DND-41 (cell line): Measurements from ENCODE around the gene ACSM2B.
"Not testable (repeated sequence)": the region's sequence is repeated elsewhere in the genome, so short reads cannot be mapped to it uniquely, and the experiment has no call there.

Experiments
- ATAC-seq: fragments of 200-7000 bp; cut with Tn5 transposase; 3 replicates; pipeline ENCODE4 v1.9.1; 2021; ENCODE audit warnings: low read depth; ENCODE audit not compliant: insufficient read depth
- DNase-seq: peaks from one replicate; pipeline ENCODE4 v3.0.0-alpha.2; 2020
- H2AFZ ChIP-seq: 2 replicates; pipeline ENCODE4 v1.6.0; 2012; ENCODE audit warnings: low read depth, low read length
- H3K27ac ChIP-seq: 2 replicates; pipeline ENCODE4 v1.5.1; 2012; ENCODE audit warnings: low read length, inconsistent platforms
- H3K27me3 ChIP-seq: fragments of 200-600 bp; sonication (generic); 2 replicates; pipeline ENCODE4 v1.6.0; 2012; ENCODE audit warnings: low read length, mild to moderate bottlenecking, inconsistent platforms; ENCODE audit not compliant: insufficient read depth, poor library complexity
- H3K36me3 ChIP-seq: 2 replicates; pipeline ENCODE4 v1.5.1; 2012; ENCODE audit warnings: low read length, inconsistent platforms; ENCODE audit not compliant: insufficient read depth
- H3K4me1 ChIP-seq: 2 replicates; pipeline ENCODE4 v1.5.1; 2012; ENCODE audit warnings: mild to moderate bottlenecking, low read length; ENCODE audit not compliant: insufficient read depth
- H3K4me2 ChIP-seq: 2 replicates; pipeline ENCODE4 v1.6.0; 2012; ENCODE audit warnings: mild to moderate bottlenecking, moderate library complexity, low read length, inconsistent platforms; ENCODE audit not compliant: insufficient read depth
- H3K4me3 ChIP-seq, 2 experiments: fragments of 200-600 bp in 1 of 2; shearing (Covaris generic) in 1 of 2; 2 replicates each; pipeline ENCODE4 v1.5.1; 2012 to 2016; ENCODE audit warnings: inconsistent platforms in 2 of 2, low read length in 2 of 2, mild to moderate bottlenecking in 2 of 2, low read depth in 1 of 2, moderate library complexity in 1 of 2
- H3K79me2 ChIP-seq: 2 replicates; pipeline ENCODE4 v1.6.0; 2012; ENCODE audit warnings: low read length, inconsistent platforms; ENCODE audit not compliant: insufficient read depth
- H3K9ac ChIP-seq: 2 replicates; pipeline ENCODE4 v1.6.0; 2012; ENCODE audit warnings: low read depth, mild to moderate bottlenecking, inconsistent platforms, low read length, moderate library complexity
- H3K9me3 ChIP-seq: 2 replicates; pipeline ENCODE4 v1.5.1; 2012; ENCODE audit warnings: low read length, moderate library complexity, mild to moderate bottlenecking, inconsistent platforms; ENCODE audit not compliant: insufficient read depth, severe bottlenecking
- H4K20me1 ChIP-seq: 2 replicates; pipeline ENCODE4 v1.6.0; 2012; ENCODE audit warnings: low read length; ENCODE audit not compliant: insufficient read depth
- CTCF ChIP-seq: IDR thresholded peaks from 2 replicates; pipeline ENCODE4 v1.5.1; 2012; ENCODE audit warnings: borderline replicate concordance, low read length, moderate library complexity, mild to moderate bottlenecking; ENCODE audit not compliant: poor library complexity, severe bottlenecking; ENCODE audit errors: extremely low read depth
- EZH2 ChIP-seq: IDR thresholded peaks from 3 replicates; pipeline ENCODE4 v1.6.1; 2012; ENCODE audit warnings: borderline replicate concordance, low read depth, mild to moderate bottlenecking, moderate library complexity, low read length, inconsistent platforms; ENCODE audit not compliant: severe bottlenecking

The ACSM2B gene

GRCh38 chr16:20610211-20610891 is 34.2 kb upstream of the ACSM2B start:
- no peak overlapping the region for H3K27ac ChIP-seq
- H3K79me2 ChIP-seq: no peaks in the 10 kb centered on the region
- no peaks in the 10 kb centered on the region for H3K36me3 ChIP-seq
- H2AFZ ChIP-seq: no peak overlapping the region
- no peak overlapping the region for H3K4me3 ChIP-seq
- no peak overlapping the region for H3K4me2 ChIP-seq
- H4K20me1 ChIP-seq: 0 out of 2 replicates have a peak, but pooled peaks cover 3% of the 10 kb centered on the region
- DNase-seq: no peak
- no peaks in the 10 kb centered on the region for H3K27me3 ChIP-seq
- no peaks in the 10 kb centered on the region for H3K4me1 ChIP-seq
- no peak overlapping the region for H3K9ac ChIP-seq
- ATAC-seq: no peak
- TF ChIP-seq EZH2 (no peak), CTCF (no peak)
- H3K9me3 ChIP-seq: no peaks in the 10 kb centered on the region

- not testable (repeated sequence) for H3K36me3 ChIP-seq, H3K4me2 ChIP-seq, ATAC-seq, DNase-seq, H4K20me1 ChIP-seq, H3K79me2 ChIP-seq, H3K27me3 ChIP-seq, H3K4me3 ChIP-seq, H3K9me3 ChIP-seq, H3K27ac ChIP-seq, H2AFZ ChIP-seq, H3K9ac ChIP-seq, H3K4me1 ChIP-seq
- peak; percentile 19 for TF ChIP-seq CTCF
Observed at GRCh38 chr16:20602205-20602604, 26.0 kb upstream of the ACSM2B start.

DNA sequence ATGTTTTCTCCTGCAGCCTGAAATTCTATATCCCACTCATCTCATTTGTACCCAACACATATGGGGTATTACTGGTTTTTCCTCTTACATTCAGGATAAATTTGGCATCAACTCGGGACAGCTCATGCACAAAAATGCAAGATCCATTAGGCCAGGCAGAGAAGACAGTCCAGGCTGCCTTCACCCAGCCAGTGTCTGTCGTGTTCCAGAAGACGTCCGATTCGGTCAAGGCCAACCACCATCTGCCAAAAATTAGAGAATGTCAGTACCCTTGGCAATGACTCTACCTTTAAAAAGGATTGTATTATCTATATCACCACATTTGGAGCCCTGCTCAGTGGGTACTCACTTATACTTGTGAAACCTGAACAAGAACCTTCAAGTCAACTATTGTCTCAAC is 23.3 kb upstream of the ACSM2B start:
- not testable (repeated sequence) for H4K20me1 ChIP-seq, H3K79me2 ChIP-seq, DNase-seq, H3K4me1 ChIP-seq, H3K4me3 ChIP-seq, H3K36me3 ChIP-seq, ATAC-seq, H3K27me3 ChIP-seq, H2AFZ ChIP-seq, H3K9ac ChIP-seq, H3K4me2 ChIP-seq, H3K9me3 ChIP-seq, H3K27ac ChIP-seq

- Histone ChIP-seq H3K9me3 (no peaks in the 10 kb centered on the region), H3K79me2 (no peaks in the 10 kb centered on the region), H3K4me2 (no peak overlapping the region), H2AFZ (no peak overlapping the region), H3K4me3 (no peak overlapping the region), H3K27me3 (no peaks in the 10 kb centered on the region), H3K4me1 (no peaks in the 10 kb centered on the region), H3K27ac (no peak overlapping the region), H4K20me1 (no peaks in the 10 kb centered on the region), H3K36me3 (no peaks in the 10 kb centered on the region), H3K9ac (no peak overlapping the region)
- TF ChIP-seq EZH2 (no peak), CTCF (no peak)
- DNase-seq: no peak
- no peak for ATAC-seq
Observed at GRCh38 chr16:20598832-20599469, 22.8 kb upstream of the ACSM2B start.

GRCh38 chr16:20595694-20596093 is 19.5 kb upstream of the ACSM2B start:
- H3K4me2 ChIP-seq, H2AFZ ChIP-seq, H3K9ac ChIP-seq, H3K79me2 ChIP-seq, DNase-seq, H3K9me3 ChIP-seq, H3K27ac ChIP-seq, H3K27me3 ChIP-seq, H3K36me3 ChIP-seq, ATAC-seq, H3K4me3 ChIP-seq, H3K4me1 ChIP-seq, H4K20me1 ChIP-seq: not testable (repeated sequence)

DNA sequence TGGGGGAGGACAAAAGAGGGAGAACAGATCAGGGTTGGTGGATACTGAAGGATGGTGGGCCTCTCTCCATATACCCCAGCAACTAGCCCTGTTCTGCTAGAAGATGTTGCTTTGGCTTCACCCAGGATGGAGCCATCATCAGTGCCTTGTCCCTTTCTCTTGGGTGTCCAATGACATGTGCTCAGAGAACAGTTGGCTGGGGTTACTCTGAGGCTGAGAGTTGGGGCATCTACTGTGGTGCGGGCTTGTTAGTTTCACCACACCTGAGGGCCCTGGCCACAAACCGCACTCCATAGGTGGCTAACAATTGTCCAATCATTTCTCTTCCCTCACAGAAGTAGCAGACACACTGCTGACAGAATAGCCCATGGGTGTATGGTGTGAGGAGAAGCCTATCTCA is 18.9 kb upstream of the ACSM2B start:
- H3K4me2 ChIP-seq, H3K79me2 ChIP-seq, H3K4me3 ChIP-seq, H2AFZ ChIP-seq, H4K20me1 ChIP-seq, H3K4me1 ChIP-seq, H3K27me3 ChIP-seq, DNase-seq, ATAC-seq, H3K36me3 ChIP-seq, H3K9me3 ChIP-seq, H3K27ac ChIP-seq, H3K9ac ChIP-seq: not testable (repeated sequence)
